Measurements from ENCODE around the gene RRH. TPM values are rescaled to one million over a fixed set of nuclear protein-coding genes. Genes with fewer than 3 reads are reported as not detected.

The RRH gene
- total RNA-seq, 6 experiments from 2014 or later, result 0.18 to 0.25 TPM; not detected in 4

- Histone ChIP-seq H3K4me3 (no peak overlapping the region), H3K9me3 (no peaks in the 10 kb centered on the region), H3K4me1 (peaks cover 0 to 7% (median 0%) of the 10 kb centered on the region in 4 donors), H3K27ac (no peak overlapping the region), H3K36me3 (no peaks in the 10 kb centered on the region), H3K27me3 (no peaks in the 10 kb centered on the region)
- no peak for DNase-seq
- WGBS (ENCODE audit: insufficient coverage, low coverage, low lambda C conversion rate, missing lambda C conversion rate), result 98% methylated on average over 2 of the region's 2 CpGs
- TF ChIP-seq, protein P1, sequence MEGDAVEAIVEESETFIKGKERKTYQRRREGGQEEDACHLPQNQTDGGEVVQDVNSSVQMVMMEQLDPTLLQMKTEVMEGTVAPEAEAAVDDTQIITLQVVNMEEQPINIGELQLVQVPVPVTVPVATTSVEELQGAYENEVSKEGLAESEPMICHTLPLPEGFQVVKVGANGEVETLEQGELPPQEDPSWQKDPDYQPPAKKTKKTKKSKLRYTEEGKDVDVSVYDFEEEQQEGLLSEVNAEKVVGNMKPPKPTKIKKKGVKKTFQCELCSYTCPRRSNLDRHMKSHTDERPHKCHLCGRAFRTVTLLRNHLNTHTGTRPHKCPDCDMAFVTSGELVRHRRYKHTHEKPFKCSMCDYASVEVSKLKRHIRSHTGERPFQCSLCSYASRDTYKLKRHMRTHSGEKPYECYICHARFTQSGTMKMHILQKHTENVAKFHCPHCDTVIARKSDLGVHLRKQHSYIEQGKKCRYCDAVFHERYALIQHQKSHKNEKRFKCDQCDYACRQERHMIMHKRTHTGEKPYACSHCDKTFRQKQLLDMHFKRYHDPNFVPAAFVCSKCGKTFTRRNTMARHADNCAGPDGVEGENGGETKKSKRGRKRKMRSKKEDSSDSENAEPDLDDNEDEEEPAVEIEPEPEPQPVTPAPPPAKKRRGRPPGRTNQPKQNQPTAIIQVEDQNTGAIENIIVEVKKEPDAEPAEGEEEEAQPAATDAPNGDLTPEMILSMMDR (IDR thresholded peaks at IDR 0.05), result no peak
- TF ChIP-seq POLR2A (IDR thresholded peaks at IDR 0.05), result no peak
- intact Hi-C loops (cut with DNase I), result no loop called here
- no peak for ATAC-seq
Measured at GRCh38 chr4:109876634-109877265, 49.0 kb downstream of the RRH start.

DNA sequence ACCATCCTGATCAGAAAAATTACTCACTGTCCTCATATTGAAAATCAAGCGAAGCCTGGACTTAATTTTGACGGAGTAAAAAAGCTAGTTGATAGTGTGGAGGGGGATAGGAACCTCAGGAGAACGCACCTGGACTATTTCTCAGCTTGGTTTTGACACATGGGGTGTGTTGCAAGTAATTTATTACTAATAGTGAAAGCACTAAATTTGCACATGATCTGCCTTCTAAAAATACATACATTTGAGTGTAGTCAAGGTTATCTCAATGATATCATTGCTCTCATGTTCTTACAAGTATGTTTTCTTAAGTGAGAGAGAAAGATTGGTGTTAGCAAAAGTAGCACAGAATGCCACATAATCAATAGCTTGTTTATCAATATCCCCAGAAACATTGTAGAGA, 49.6 kb downstream of the RRH start:
- intact Hi-C loops (cut with DNase I), result no loop called here
- no peak overlapping the region for H3K4me3 ChIP-seq
- ATAC-seq (no peak), DNase-seq (no peak)
- no peaks in the 10 kb centered on the region for H3K9me3 ChIP-seq
- H3K36me3 ChIP-seq, result no peaks in the 10 kb centered on the region
- WGBS (ENCODE audit: insufficient coverage, low coverage, low lambda C conversion rate, missing lambda C conversion rate), result 80% methylated on average over 3 of the region's 3 CpGs
- H3K4me1 ChIP-seq, result peaks cover 0 to 7% (median 0%) of the 10 kb centered on the region in 4 donors
- H3K27ac ChIP-seq, result no peak overlapping the region
- TF ChIP-seq, protein P1 (IDR thresholded peaks at IDR 0.05), result no peak
- no peak for TF ChIP-seq POLR2A (IDR thresholded peaks at IDR 0.05)
- H3K27me3 ChIP-seq, result no peaks in the 10 kb centered on the region

- no peak for DNase-seq
- ATAC-seq, result no peak
Measured at GRCh38 chr4:109878355-109878754, 50.6 kb downstream of the RRH start.

DNA sequence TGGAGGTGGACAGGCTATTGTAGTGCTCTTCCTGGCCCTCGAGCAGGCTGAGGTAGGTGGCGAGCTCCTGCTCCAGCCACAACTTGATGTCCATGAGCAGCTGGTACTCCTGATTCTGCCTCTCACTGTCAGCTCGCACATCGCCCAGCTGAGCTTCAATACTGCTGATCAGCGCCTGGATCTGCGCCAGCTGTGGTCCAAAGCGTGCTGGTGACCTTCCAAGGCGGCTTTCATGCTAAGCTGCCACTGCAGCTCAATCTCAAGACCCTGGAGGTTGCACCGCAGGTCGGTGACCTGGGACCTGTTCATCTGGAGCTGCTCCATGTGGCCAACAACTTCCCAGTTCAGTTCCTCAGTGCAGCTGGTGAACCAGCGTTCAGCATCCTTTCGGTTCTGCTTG, 51.3 kb downstream of the RRH start:
- Histone ChIP-seq H3K4me1 (no peaks in the 10 kb centered on the region), H3K9me3 (no peaks in the 10 kb centered on the region), H3K4me3 (no peak overlapping the region), H3K36me3 (no peaks in the 10 kb centered on the region), H3K27ac (no peak overlapping the region), H3K27me3 (no peaks in the 10 kb centered on the region)
- ATAC-seq (peak in 1 of 4 donors; percentile 32), DNase-seq (no peak)
- intact Hi-C loops (cut with DNase I), result no loop called here
- WGBS (ENCODE audit: insufficient coverage, low coverage, low lambda C conversion rate, missing lambda C conversion rate), result 41% methylated on average over 3 of the region's 12 CpGs
- TF ChIP-seq POLR2A (IDR thresholded peaks at IDR 0.05), result no peak
- TF ChIP-seq, protein P1 (IDR thresholded peaks at IDR 0.05), result no peak

More at GRCh38 chr4:109878355-109878754, 50.6 kb downstream of the RRH start:
- 78% methylated on average over 2 of the region's 2 CpGs for WGBS (ENCODE audit: insufficient coverage, low coverage, low lambda C conversion rate, missing lambda C conversion rate)
- no peaks in the 10 kb centered on the region for H3K9me3 ChIP-seq
- H3K4me1 ChIP-seq, result peaks cover 0 to 4% (median 0%) of the 10 kb centered on the region in 4 donors
- no peak overlapping the region for H3K27ac ChIP-seq
- TF ChIP-seq POLR2A (IDR thresholded peaks at IDR 0.05), result no peak
- TF ChIP-seq, protein P1 (IDR thresholded peaks at IDR 0.05), result no peak
- H3K36me3 ChIP-seq, result no peaks in the 10 kb centered on the region
- no peak overlapping the region for H3K4me3 ChIP-seq
- no peaks in the 10 kb centered on the region for H3K27me3 ChIP-seq
- intact Hi-C loops (cut with DNase I), result no loop called here

Data from right lobe of liver (tissue), 6 donors.